K562 (cell line): ENCODE results near the gene DDX51. TPM values are rescaled to one million over a fixed set of nuclear protein-coding genes. Genes with fewer than 3 reads are reported as not detected.
A peak's percentile ranks its signal among the peaks of the same experiment; 100 is the strongest.

ENCODE experiments used
- ARID2 ChIP-seq: fragments of 450-650 bp; IDR thresholded peaks from 2 replicates; pipeline ENCODE4 v1.6.1; 2017; ENCODE audit warnings: antibody characterized with exemption, mild to moderate bottlenecking
- BRD9 ChIP-seq: fragments of 450-650 bp; IDR thresholded peaks from 2 replicates; pipeline ENCODE4 v1.6.1; 2018; ENCODE audit warnings: low read depth; ENCODE audit not compliant: partially characterized antibody
- CBFA2T2 ChIP-seq: fragments of 450-650 bp; conservative IDR thresholded peaks from 2 replicates; pipeline ENCODE4 v1.6.1; 2017; ENCODE audit warnings: mild to moderate bottlenecking
- CHD2 ChIP-seq: IDR thresholded peaks from 2 replicates; pipeline ENCODE4 v1.6.1; 2011; ENCODE audit warnings: low read depth, low read length
- CREBBP ChIP-seq: IDR thresholded peaks from one replicate; pipeline ENCODE4 v1.6.1; 2012; ENCODE audit warnings: low read depth, mild to moderate bottlenecking, control low read depth, inconsistent platforms, low read length
- ELF4 ChIP-seq: fragments of 450-650 bp; formaldehyde crosslinking; IDR thresholded peaks from 2 replicates; pipeline ENCODE4 v1.4.0; 2022; ENCODE audit warnings: missing genetic modification characterization
- KDM4B ChIP-seq, 2 experiments: fragments of 450-650 bp in 1 of 2; sonication (generic) in 1 of 2; IDR thresholded peaks; 2 replicates each; pipeline ENCODE4 v1.6.1; 2016 to 2017; ENCODE audit warnings: borderline replicate concordance in 2 of 2, antibody characterized with exemption in 1 of 2, low read depth in 1 of 2, mild to moderate bottlenecking in 1 of 2
- NCOA6 ChIP-seq: fragments of 450-650 bp; IDR thresholded peaks from 2 replicates; pipeline ENCODE4 v1.6.1; 2017; ENCODE audit warnings: mild to moderate bottlenecking
- NKRF ChIP-seq: fragments of 450-650 bp; IDR thresholded peaks from 2 replicates; pipeline ENCODE4 v1.6.1; 2016; ENCODE audit warnings: borderline replicate concordance
- PHB2 ChIP-seq: fragments of 450-650 bp; IDR thresholded peaks from 2 replicates; pipeline ENCODE4 v1.6.1; 2017; ENCODE audit warnings: low read depth
- POLR2AphosphoS2 ChIP-seq: IDR thresholded peaks from 2 replicates; pipeline ENCODE4 v1.6.1; 2012; ENCODE audit warnings: low read length, improper control_type of control experiment
- RNF219 ChIP-seq: fragments of 250-450 bp; sonication (Bioruptor Pico); IDR thresholded peaks from 2 replicates; pipeline ENCODE4 v1.5.0; 2022; ENCODE audit warnings: mild to moderate bottlenecking
- SUPT5H ChIP-seq: fragments of 450-650 bp; IDR thresholded peaks from 2 replicates; pipeline ENCODE4 v1.6.1; 2016
- TCF7 ChIP-seq: sonication (generic); IDR thresholded peaks from 2 replicates; pipeline ENCODE4 v1.6.1; 2016; ENCODE audit warnings: antibody characterized with exemption, borderline replicate concordance
- TEAD1 ChIP-seq, 2 experiments: fragments of 450-650 bp in 1 of 2; sonication (generic) in 1 of 2; formaldehyde crosslinking; IDR thresholded peaks; 2 replicates each; pipeline versions ENCODE4 v1.4.0 to v1.8.0; 2020 to 2022; ENCODE audit warnings: mild to moderate bottlenecking in 2 of 2, missing genetic modification reagents in 1 of 2
- TRIM28 ChIP-seq: fragments of 450-650 bp; IDR thresholded peaks from 2 replicates; pipeline ENCODE4 v1.6.1; 2017
- ZNF507 ChIP-seq: conservative IDR thresholded peaks from 2 replicates; pipeline ENCODE4 v1.6.1; 2017; ENCODE audit warnings: missing genetic modification characterization, missing compliant biosample characterization
- ZNF75A ChIP-seq: fragments of 450-650 bp; formaldehyde crosslinking; IDR thresholded peaks from 2 replicates; pipeline ENCODE4 v1.4.0; 2020; ENCODE audit warnings: mild to moderate bottlenecking
- polyA plus RNA-seq, 8 experiments: library from polyadenylated mRNA; depleted of rRNA in 4 of 8; stranded (reverse) in 5 of 8; unstranded in 3 of 8; fragments of >200 nt; fragmentation: Nextera tagmentation in 2 of 8; fragmentation: Illumina TruSeq in 1 of 8; extraction: Ambion mirVana in 2 of 8; extraction: Trizol in 1 of 8; gene quantifications; 2 replicates each; pipeline versions ENCODE4 v1.2.1 to v1.2.3, GENCODE V29; 2011 to 2014; ENCODE audit warnings: inconsistent platforms in 1 of 8, missing spikeins in 1 of 8
- total RNA-seq, 7 experiments: library from RNA; depleted of rRNA in 6 of 7; stranded (reverse); fragments of >200 nt in 6 of 7; fragmentation: Illumina TruSeq in 2 of 7; extraction: Trizol in 2 of 7; gene quantifications; 2 replicates each; pipeline versions ENCODE4 v1.2.1 to v1.2.3, GENCODE V29; 2011 to 2021; ENCODE audit warnings: low replicate concordance in 1 of 7
- TF ChIP-seq, protein P1 (sequence below): sonication (generic); formaldehyde crosslinking; IDR thresholded peaks from 2 replicates; pipeline ENCODE4 v1.8.0; 2022; ENCODE audit warnings: missing genetic modification reagents, mild to moderate bottlenecking, moderate library complexity, borderline replicate concordance
- TF ChIP-seq, protein P2 (sequence below): fragments of 450-650 bp; formaldehyde crosslinking; conservative IDR thresholded peaks from 2 replicates; pipeline ENCODE4 v1.4.0; 2022; ENCODE audit warnings: mild to moderate bottlenecking, missing genetic modification characterization
- TF ChIP-seq, protein P3 (sequence below): fragments of 250-450 bp; sonication (Bioruptor Pico); IDR thresholded peaks from 2 replicates; pipeline ENCODE4 v1.4.0; 2020; ENCODE audit warnings: mild to moderate bottlenecking

DDX51 gene
- total and polyA plus RNA-seq, 9 of the 15 experiments (the other 6 are each of a cell fraction or from before 2014, with no cell fraction given): 1.1 to 35.9 (median 12.4) TPM

DNA sequence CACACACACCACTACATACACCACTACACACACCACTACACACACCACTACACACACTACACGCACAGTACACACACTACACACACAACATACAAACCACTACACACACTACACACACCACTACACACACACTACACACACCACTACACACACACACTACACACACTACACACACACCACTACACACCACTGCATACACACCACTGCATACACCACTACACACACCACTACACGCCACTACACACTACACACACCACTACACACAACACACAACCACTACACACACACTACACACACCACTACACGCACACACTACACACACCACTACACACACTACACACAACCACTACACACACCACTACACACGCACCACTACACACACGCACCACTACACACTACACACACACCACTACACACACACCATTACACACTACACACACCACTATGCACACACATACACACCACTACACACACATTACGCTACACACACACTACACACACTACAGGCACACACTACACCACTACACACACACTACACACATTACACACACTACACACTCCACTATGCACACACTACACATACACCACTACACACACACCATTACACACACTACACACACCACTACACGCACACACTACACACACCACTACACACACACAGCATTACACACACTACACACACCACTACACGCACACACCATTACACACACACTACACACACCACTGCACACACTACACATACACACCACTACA lies 12.6 kb upstream of the DDX51 start (continued):
- TF ChIP-seq TCF7: no peak
- no peak for TF ChIP-seq BRD9
- TF ChIP-seq TRIM28: no peak
- TF ChIP-seq POLR2AphosphoS2: no peak
- TF ChIP-seq ARID2: no peak
- no peak for TF ChIP-seq NCOA6
- no peak for TF ChIP-seq TEAD1 (CRISPR knock-in tag; IDR thresholded peaks at IDR 0.05)
- no peak for TF ChIP-seq NKRF
- no peak for TF ChIP-seq PHB2
- TF ChIP-seq, protein P1, sequence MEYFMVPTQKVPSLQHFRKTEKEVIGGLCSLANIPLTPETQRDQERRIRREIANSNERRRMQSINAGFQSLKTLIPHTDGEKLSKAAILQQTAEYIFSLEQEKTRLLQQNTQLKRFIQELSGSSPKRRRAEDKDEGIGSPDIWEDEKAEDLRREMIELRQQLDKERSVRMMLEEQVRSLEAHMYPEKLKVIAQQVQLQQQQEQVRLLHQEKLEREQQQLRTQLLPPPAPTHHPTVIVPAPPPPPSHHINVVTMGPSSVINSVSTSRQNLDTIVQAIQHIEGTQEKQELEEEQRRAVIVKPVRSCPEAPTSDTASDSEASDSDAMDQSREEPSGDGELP (CRISPR knock-in tag): no peak
- no peak for TF ChIP-seq CREBBP
- TF ChIP-seq KDM4B (IDR thresholded peaks at IDR 0.05; ENCODE audit: borderline replicate concordance in 2 of 2, low read depth in 1 of 2): no peak
- TF ChIP-seq, protein P2, sequence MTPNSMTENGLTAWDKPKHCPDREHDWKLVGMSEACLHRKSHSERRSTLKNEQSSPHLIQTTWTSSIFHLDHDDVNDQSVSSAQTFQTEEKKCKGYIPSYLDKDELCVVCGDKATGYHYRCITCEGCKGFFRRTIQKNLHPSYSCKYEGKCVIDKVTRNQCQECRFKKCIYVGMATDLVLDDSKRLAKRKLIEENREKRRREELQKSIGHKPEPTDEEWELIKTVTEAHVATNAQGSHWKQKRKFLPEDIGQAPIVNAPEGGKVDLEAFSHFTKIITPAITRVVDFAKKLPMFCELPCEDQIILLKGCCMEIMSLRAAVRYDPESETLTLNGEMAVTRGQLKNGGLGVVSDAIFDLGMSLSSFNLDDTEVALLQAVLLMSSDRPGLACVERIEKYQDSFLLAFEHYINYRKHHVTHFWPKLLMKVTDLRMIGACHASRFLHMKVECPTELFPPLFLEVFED: 0 out of 2 replicates have a peak, but pooled peaks have one; percentile 48
- TF ChIP-seq SUPT5H: no peak
- TF ChIP-seq CHD2: no peak
- TF ChIP-seq, protein P3, sequence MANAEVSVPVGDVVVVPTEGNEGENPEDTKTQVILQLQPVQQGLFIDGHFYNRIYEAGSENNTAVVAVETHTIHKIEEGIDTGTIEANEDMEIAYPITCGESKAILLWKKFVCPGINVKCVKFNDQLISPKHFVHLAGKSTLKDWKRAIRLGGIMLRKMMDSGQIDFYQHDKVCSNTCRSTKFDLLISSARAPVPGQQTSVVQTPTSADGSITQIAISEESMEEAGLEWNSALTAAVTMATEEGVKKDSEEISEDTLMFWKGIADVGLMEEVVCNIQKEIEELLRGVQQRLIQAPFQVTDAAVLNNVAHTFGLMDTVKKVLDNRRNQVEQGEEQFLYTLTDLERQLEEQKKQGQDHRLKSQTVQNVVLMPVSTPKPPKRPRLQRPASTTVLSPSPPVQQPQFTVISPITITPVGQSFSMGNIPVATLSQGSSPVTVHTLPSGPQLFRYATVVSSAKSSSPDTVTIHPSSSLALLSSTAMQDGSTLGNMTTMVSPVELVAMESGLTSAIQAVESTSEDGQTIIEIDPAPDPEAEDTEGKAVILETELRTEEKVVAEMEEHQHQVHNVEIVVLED (CRISPR knock-in tag): no peak
- TF ChIP-seq CBFA2T2: no peak
- no peak for TF ChIP-seq ZNF507
- no peak for TF ChIP-seq RNF219
- 0 out of 2 replicates have a peak, but pooled peaks have one; percentile 22 for TF ChIP-seq ELF4 (CRISPR knock-in tag)
- no peak for TF ChIP-seq ZNF75A (CRISPR knock-in tag)
